A549 (cell line): Measurements from ENCODE around the gene ANAPC7.

Experiments
- CHD2 ChIP-seq: fragments of 150-350 bp; IDR thresholded peaks from 2 replicates; pipeline ENCODE4 v1.6.1; 2014; ENCODE audit warnings: low read length; ENCODE audit not compliant: partially characterized antibody
- CTCF ChIP-seq: fragments of >200 bp; sonication (Bioruptor Twin); formaldehyde crosslinking; IDR thresholded peaks from 3 replicates; pipeline ENCODE4 v1.5.1; 2016
- EHMT2 ChIP-seq: fragments of 200-600 bp; sonication (generic); IDR thresholded peaks from 2 replicates; pipeline ENCODE4 v1.6.1; 2016; ENCODE audit warnings: antibody characterized with exemption, low read depth, mild to moderate bottlenecking, moderate library complexity
- ELK1 ChIP-seq: fragments of 150-350 bp; IDR thresholded peaks from 2 replicates; pipeline ENCODE4 v1.6.1; 2014; ENCODE audit warnings: low read depth, mild to moderate bottlenecking, low read length
- EP300 ChIP-seq, 2 experiments: fragments of >200 bp; sonication (Bioruptor Twin); formaldehyde crosslinking; IDR thresholded peaks; 2 replicates in 1 of 2; 3 replicates in 1 of 2; pipeline ENCODE4 v1.6.1; 2016 to 2017
- JUN ChIP-seq, 2 experiments: fragments of >200 bp; sonication (Bioruptor Twin); formaldehyde crosslinking; IDR thresholded peaks; 2 replicates in 1 of 2; 3 replicates in 1 of 2; pipeline ENCODE4 v1.6.1; 2016 to 2017
- KDM1A ChIP-seq: fragments of 200-600 bp; sonication (generic); IDR thresholded peaks from 2 replicates; pipeline ENCODE4 v1.6.1; 2016; ENCODE audit warnings: low read depth, mild to moderate bottlenecking
- MAX ChIP-seq: IDR thresholded peaks from 2 replicates; pipeline ENCODE4 v1.6.1; 2012
- NFE2L2 ChIP-seq: fragments of 150-350 bp; conservative IDR thresholded peaks from 2 replicates; pipeline ENCODE4 v1.6.1; 2014; ENCODE audit warnings: low read length
- NPAS2 ChIP-seq: fragments of 250-450 bp; sonication (Bioruptor Pico); IDR thresholded peaks from 2 replicates; pipeline ENCODE4 v1.8.0; 2022; ENCODE audit warnings: mild to moderate bottlenecking, moderate library complexity, borderline replicate concordance
- PHF8 ChIP-seq: fragments of 200-600 bp; sonication (generic); IDR thresholded peaks from 2 replicates; pipeline ENCODE4 v1.6.1; 2016; ENCODE audit warnings: low read depth, mild to moderate bottlenecking, antibody characterized with exemption, moderate library complexity, borderline replicate concordance
- REST ChIP-seq: fragments of 200-600 bp; sonication (generic); IDR thresholded peaks from 2 replicates; pipeline ENCODE4 v1.6.1; 2016; ENCODE audit warnings: antibody characterized with exemption, mild to moderate bottlenecking, moderate library complexity
- ZNF302 ChIP-seq: fragments of 250-450 bp; sonication (Bioruptor Pico); IDR thresholded peaks from 2 replicates; pipeline ENCODE4 v1.9.0; 2021; ENCODE audit warnings: inconsistent platforms, mild to moderate bottlenecking, moderate library complexity

GRCh38 chr12:110431957-110432587 lies 28.6 kb upstream of the ANAPC7 start:
- TF ChIP-seq CTCF: no peak
- no peak for TF ChIP-seq MAX
- no peak for TF ChIP-seq JUN (IDR thresholded peaks at IDR 0.05)
- TF ChIP-seq REST: no peak
- TF ChIP-seq ZNF302: no peak
- TF ChIP-seq KDM1A: no peak
- no peak for TF ChIP-seq CHD2
- TF ChIP-seq EHMT2: no peak
- TF ChIP-seq EP300 (IDR thresholded peaks at IDR 0.05): no peak
- TF ChIP-seq PHF8: no peak
- TF ChIP-seq ELK1: no peak
- TF ChIP-seq NFE2L2: no peak
- TF ChIP-seq NPAS2: no peak
